ENCODE results near the gene CADPS. TPM values are rescaled to one million over a fixed set of nuclear protein-coding genes. Genes with fewer than 3 reads are reported as not detected.

CADPS gene
- polyA plus RNA-seq, 2 of the 4 experiments (the other 2 are of a cell fraction): not detected

GRCh38 chr3:62413687-62414086 is 461.5 kb downstream of the CADPS start:
- ChIA-PET CTCF (no interaction called here), POLR2A (no interaction called here)
- FAIRE-seq (no peak), ATAC-seq (no peak), DNase-seq (ENCODE audit: low read depth in 1 of 2, low spot score in 1 of 2) (no peak)
- WGBS (ENCODE audit: missing lambda C conversion rate): 6% methylated on average over 2 of the region's 2 CpGs
- H3K4me1 ChIP-seq: no peaks in the 10 kb centered on the region
- no peaks in the 10 kb centered on the region for H3K9me3 ChIP-seq
- no peak overlapping the region for H3K4me2 ChIP-seq
- no peak overlapping the region for H3K4me3 ChIP-seq
- no peak overlapping the region for H3K27ac ChIP-seq
- no peak for TF ChIP-seq TP53 (CRISPR knock-in tag; IDR thresholded peaks at IDR 0.05)
- TF ChIP-seq ZNF302 (CRISPR knock-in tag; IDR thresholded peaks at IDR 0.05): no peak
- no peak for TF ChIP-seq ZFP36 (IDR thresholded peaks at IDR 0.05; ENCODE audit: borderline replicate concordance, partially characterized antibody)
- TF ChIP-seq ESRRA (IDR thresholded peaks at IDR 0.05; ENCODE audit: borderline replicate concordance, low read length): no peak
- TF ChIP-seq MAFK (IDR thresholded peaks at IDR 0.05; ENCODE audit: partially characterized antibody): no peak
- no peak for TF ChIP-seq RAD21 (conservative IDR thresholded peaks at IDR 0.05 in 1 of 2, IDR thresholded peaks at IDR 0.05 in 1 of 2)
- no peak for TF ChIP-seq CBX8 (IDR thresholded peaks at IDR 0.05)
- no peak for TF ChIP-seq POLR2A (IDR thresholded peaks at IDR 0.05; ENCODE audit: low read length)

GRCh38 chr3:62406945-62407344 is 468.3 kb downstream of the CADPS start:
- no peak overlapping the region for H3K4me2 ChIP-seq
- ATAC-seq: no peak
- ChIA-PET CTCF (no interaction called here), POLR2A (no interaction called here)
- TF ChIP-seq ZSCAN20 (CRISPR knock-in tag; IDR thresholded peaks at IDR 0.05): no peak
- TF ChIP-seq FOXS1 (CRISPR knock-in tag; IDR thresholded peaks at IDR 0.05): no peak
- no peak for TF ChIP-seq EHMT2 (IDR thresholded peaks at IDR 0.05; ENCODE audit: low read depth)
- no peak for TF ChIP-seq HOXB13 (CRISPR knock-in tag; IDR thresholded peaks at IDR 0.05; ENCODE audit: low read depth)
- no peak for TF ChIP-seq EP300 (IDR thresholded peaks at IDR 0.05)
- TF ChIP-seq POLR2A (IDR thresholded peaks at IDR 0.05; ENCODE audit: low read length): no peak
- no peak for TF ChIP-seq MAFK (IDR thresholded peaks at IDR 0.05; ENCODE audit: partially characterized antibody)
- TF ChIP-seq EHF (CRISPR knock-in tag; IDR thresholded peaks at IDR 0.05): no peak
- TF ChIP-seq CBX8 (IDR thresholded peaks at IDR 0.05): no peak
- TF ChIP-seq E2F6 (IDR thresholded peaks at IDR 0.05; ENCODE audit: borderline replicate concordance, low read depth): no peak
- TF ChIP-seq TFCP2L1 (CRISPR knock-in tag; IDR thresholded peaks at IDR 0.05): no peak
- TF ChIP-seq RNF2 (IDR thresholded peaks at IDR 0.05; ENCODE audit: borderline replicate concordance, low read depth): no peak
- TF ChIP-seq HOXB5 (CRISPR knock-in tag; IDR thresholded peaks at IDR 0.05): no peak
- TF ChIP-seq RFX5 (IDR thresholded peaks at IDR 0.05): no peak
- TF ChIP-seq CTCF (IDR thresholded peaks at IDR 0.05): no peak
- TF ChIP-seq ZC3H11A (IDR thresholded peaks at IDR 0.05): no peak
- no peak for TF ChIP-seq MYC (IDR thresholded peaks at IDR 0.05; ENCODE audit: borderline replicate concordance, low read length)
- no peak for TF ChIP-seq HMGXB4 (CRISPR knock-in tag; IDR thresholded peaks at IDR 0.05; ENCODE audit: borderline replicate concordance)
- no peak for TF ChIP-seq NFE2L2 (conservative IDR thresholded peaks at IDR 0.05; ENCODE audit: low read length)
- no peak for FAIRE-seq
- WGBS (ENCODE audit: missing lambda C conversion rate): 8% methylated on average over 2 of the region's 2 CpGs
- no peaks in the 10 kb centered on the region for H3K9me3 ChIP-seq
- no peak overlapping the region for H3K27ac ChIP-seq
- no peak for DNase-seq (ENCODE audit: low read depth in 1 of 2, low spot score in 1 of 2)
- H3K4me1 ChIP-seq: no peaks in the 10 kb centered on the region
- no peak overlapping the region for H3K4me3 ChIP-seq

All from A549 (cell line).